Measurements from ENCODE around the gene RBM20. TPM values are rescaled to one million over a fixed set of nuclear protein-coding genes. Genes with fewer than 3 reads are reported as not detected.
"Not testable (repeated sequence)": the region's sequence is repeated elsewhere in the genome, so short reads cannot be mapped to it uniquely, and the experiment has no call there.

RBM20 gene
- polyA plus RNA-seq, 1 donor (not counting 4 experiments of a cell fraction or from before 2014, with no cell fraction given): 0.01 TPM

DNA sequence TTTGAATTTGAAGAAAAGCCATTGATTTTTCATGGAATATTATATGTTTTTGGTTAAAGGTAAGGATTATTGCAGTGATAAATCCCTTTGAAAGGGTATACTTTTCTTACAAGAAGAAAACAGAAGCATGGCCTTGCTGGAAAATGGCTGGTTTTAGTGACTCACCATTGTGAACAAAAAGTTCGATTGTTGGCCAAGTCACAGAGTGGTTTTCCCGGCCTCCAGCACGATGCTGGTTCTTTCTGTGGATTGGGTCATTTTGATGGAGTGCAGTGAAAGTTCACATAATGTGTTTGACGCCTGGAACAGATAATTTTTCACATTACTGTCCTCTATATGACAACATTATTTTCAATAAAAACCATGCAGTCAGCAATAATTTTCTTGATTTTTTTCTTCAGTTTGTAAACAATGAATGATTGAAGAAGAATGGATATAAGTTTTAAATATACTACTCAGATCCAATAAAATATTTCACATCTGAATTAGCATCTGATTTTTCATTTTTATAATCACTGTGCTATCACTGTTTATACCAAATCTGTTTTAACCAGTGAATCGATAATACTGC lies 60.9 kb downstream of the RBM20 start:
- H3K36me3 ChIP-seq (ENCODE audit: control insufficient read depth in 2 of 2, extremely low read depth in 1 of 2, insufficient read depth in 2 of 2, low read length in 2 of 2): no peaks in the 10 kb centered on the region
- H2AFZ ChIP-seq (ENCODE audit: control insufficient read depth, low read length): no peak overlapping the region
- DNase-seq (ENCODE audit: low read depth, low spot score) (no peak), FAIRE-seq (no peak)
- no peak overlapping the region for H3K9ac ChIP-seq (ENCODE audit: control insufficient read depth, extremely low read depth, insufficient read depth, low read length)
- no peaks in the 10 kb centered on the region for H3K27me3 ChIP-seq (ENCODE audit: control insufficient read depth, extremely low read depth, insufficient read depth, low read length)
- dilution Hi-C loops (cut with MboI; ENCODE audit: extremely low pct_ligation_motif_present, low sequenced_read_pairs): no loop called here
- no peaks in the 10 kb centered on the region for H4K20me1 ChIP-seq (ENCODE audit: control insufficient read depth, extremely low read depth, insufficient read depth, low read length)
- no peak overlapping the region for H3K4me2 ChIP-seq (ENCODE audit: control insufficient read depth, extremely low read depth, insufficient read depth, low read depth, low read length)
- H3K9me1 ChIP-seq (ENCODE audit: control insufficient read depth, extremely low read depth, insufficient read depth, low read length): no peaks in the 10 kb centered on the region
- no peak overlapping the region for H3K4me3 ChIP-seq (ENCODE audit: control insufficient read depth in 2 of 3, extremely low read depth in 1 of 3, insufficient read depth in 2 of 3, low read depth in 1 of 3, low read length in 3 of 3)
- H3K4me1 ChIP-seq (ENCODE audit: control insufficient read depth, extremely low read depth, insufficient read depth, low read length): no peaks in the 10 kb centered on the region
- no peaks in the 10 kb centered on the region for H3K79me2 ChIP-seq (ENCODE audit: control insufficient read depth, insufficient read depth, low read length)
- H3K27ac ChIP-seq (ENCODE audit: control insufficient read depth, insufficient read depth, low read length): no peak overlapping the region
- H3K9me3 ChIP-seq (ENCODE audit: control insufficient read depth, low read depth, low read length): no peaks in the 10 kb centered on the region
- no peak for TF ChIP-seq EZH2 (IDR thresholded peaks at IDR 0.05; ENCODE audit: low read length)
- TF ChIP-seq, protein P1, sequence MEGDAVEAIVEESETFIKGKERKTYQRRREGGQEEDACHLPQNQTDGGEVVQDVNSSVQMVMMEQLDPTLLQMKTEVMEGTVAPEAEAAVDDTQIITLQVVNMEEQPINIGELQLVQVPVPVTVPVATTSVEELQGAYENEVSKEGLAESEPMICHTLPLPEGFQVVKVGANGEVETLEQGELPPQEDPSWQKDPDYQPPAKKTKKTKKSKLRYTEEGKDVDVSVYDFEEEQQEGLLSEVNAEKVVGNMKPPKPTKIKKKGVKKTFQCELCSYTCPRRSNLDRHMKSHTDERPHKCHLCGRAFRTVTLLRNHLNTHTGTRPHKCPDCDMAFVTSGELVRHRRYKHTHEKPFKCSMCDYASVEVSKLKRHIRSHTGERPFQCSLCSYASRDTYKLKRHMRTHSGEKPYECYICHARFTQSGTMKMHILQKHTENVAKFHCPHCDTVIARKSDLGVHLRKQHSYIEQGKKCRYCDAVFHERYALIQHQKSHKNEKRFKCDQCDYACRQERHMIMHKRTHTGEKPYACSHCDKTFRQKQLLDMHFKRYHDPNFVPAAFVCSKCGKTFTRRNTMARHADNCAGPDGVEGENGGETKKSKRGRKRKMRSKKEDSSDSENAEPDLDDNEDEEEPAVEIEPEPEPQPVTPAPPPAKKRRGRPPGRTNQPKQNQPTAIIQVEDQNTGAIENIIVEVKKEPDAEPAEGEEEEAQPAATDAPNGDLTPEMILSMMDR (optimal IDR thresholded peaks at IDR 0.05 in 1 of 3, IDR thresholded peaks at IDR 0.05 in 1 of 3, conservative IDR thresholded peaks at IDR 0.05 in 1 of 3; ENCODE audit: extremely low read depth in 1 of 3, insufficient read depth in 2 of 3, low read length in 3 of 3): no peak

- H3K27ac ChIP-seq (ENCODE audit: control insufficient read depth, insufficient read depth, low read length); H3K36me3 ChIP-seq (ENCODE audit: control insufficient read depth in 2 of 2, extremely low read depth in 1 of 2, insufficient read depth in 2 of 2, low read length in 2 of 2); H2AFZ ChIP-seq (ENCODE audit: control insufficient read depth, low read length); H4K20me1 ChIP-seq (ENCODE audit: control insufficient read depth, extremely low read depth, insufficient read depth, low read length); H3K9me3 ChIP-seq (ENCODE audit: control insufficient read depth, low read depth, low read length); DNase-seq (ENCODE audit: low read depth, low spot score); H3K4me3 ChIP-seq (ENCODE audit: control insufficient read depth in 2 of 3, extremely low read depth in 1 of 3, insufficient read depth in 2 of 3, low read depth in 1 of 3, low read length in 3 of 3); H3K9me1 ChIP-seq (ENCODE audit: control insufficient read depth, extremely low read depth, insufficient read depth, low read length); H3K4me1 ChIP-seq (ENCODE audit: control insufficient read depth, extremely low read depth, insufficient read depth, low read length); dilution Hi-C loops (cut with MboI; ENCODE audit: extremely low pct_ligation_motif_present, low sequenced_read_pairs); H3K79me2 ChIP-seq (ENCODE audit: control insufficient read depth, insufficient read depth, low read length); H3K27me3 ChIP-seq (ENCODE audit: control insufficient read depth, extremely low read depth, insufficient read depth, low read length); H3K4me2 ChIP-seq (ENCODE audit: control insufficient read depth, extremely low read depth, insufficient read depth, low read depth, low read length); FAIRE-seq; H3K9ac ChIP-seq (ENCODE audit: control insufficient read depth, extremely low read depth, insufficient read depth, low read length): not testable (repeated sequence)
These were observed 61.5 kb downstream of the RBM20 start for GRCh38 chr10:110705596-110705995.

DNA sequence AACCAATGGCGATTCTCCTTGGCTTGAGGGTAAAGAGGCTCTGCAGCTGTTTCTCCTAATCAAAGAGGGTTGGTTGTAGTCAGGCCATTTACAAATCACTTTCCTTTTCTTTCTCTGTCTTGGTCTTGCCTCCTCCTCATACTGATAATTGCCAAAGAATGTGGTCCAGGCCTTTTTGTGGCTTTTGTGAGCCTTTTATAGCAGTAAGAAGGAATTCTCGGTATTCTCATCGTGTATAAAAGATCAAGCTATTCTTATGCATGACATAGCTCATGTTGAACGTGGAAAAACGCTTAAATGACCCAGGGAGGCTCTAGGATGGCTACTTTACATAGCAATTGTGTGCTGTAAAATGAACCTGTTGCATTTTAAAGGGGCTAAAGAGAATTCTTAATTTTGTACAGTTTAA lies 62.6 kb downstream of the RBM20 start:
- dilution Hi-C loops (cut with MboI; ENCODE audit: extremely low pct_ligation_motif_present, low sequenced_read_pairs): no loop called here
- H3K4me2 ChIP-seq (ENCODE audit: control insufficient read depth, extremely low read depth, insufficient read depth, low read depth, low read length): no peak overlapping the region
- H3K4me3 ChIP-seq (ENCODE audit: control insufficient read depth in 2 of 3, extremely low read depth in 1 of 3, insufficient read depth in 2 of 3, low read depth in 1 of 3, low read length in 3 of 3): no peak overlapping the region
- no peaks in the 10 kb centered on the region for H3K36me3 ChIP-seq (ENCODE audit: control insufficient read depth in 2 of 2, extremely low read depth in 1 of 2, insufficient read depth in 2 of 2, low read length in 2 of 2)
- no peaks in the 10 kb centered on the region for H3K79me2 ChIP-seq (ENCODE audit: control insufficient read depth, insufficient read depth, low read length)
- DNase-seq (ENCODE audit: low read depth, low spot score) (no peak), FAIRE-seq (peak; percentile 61)
- H3K4me1 ChIP-seq (ENCODE audit: control insufficient read depth, extremely low read depth, insufficient read depth, low read length): no peaks in the 10 kb centered on the region
- H3K27me3 ChIP-seq (ENCODE audit: control insufficient read depth, extremely low read depth, insufficient read depth, low read length): no peaks in the 10 kb centered on the region
- H3K9me1 ChIP-seq (ENCODE audit: control insufficient read depth, extremely low read depth, insufficient read depth, low read length): no peaks in the 10 kb centered on the region
- H4K20me1 ChIP-seq (ENCODE audit: control insufficient read depth, extremely low read depth, insufficient read depth, low read length): no peaks in the 10 kb centered on the region
- H3K9me3 ChIP-seq (ENCODE audit: control insufficient read depth, low read depth, low read length): no peaks in the 10 kb centered on the region
- H3K9ac ChIP-seq (ENCODE audit: control insufficient read depth, extremely low read depth, insufficient read depth, low read length): no peak overlapping the region
- H3K27ac ChIP-seq (ENCODE audit: control insufficient read depth, insufficient read depth, low read length): no peak overlapping the region
- no peak overlapping the region for H2AFZ ChIP-seq (ENCODE audit: control insufficient read depth, low read length)
- TF ChIP-seq EZH2 (IDR thresholded peaks at IDR 0.05; ENCODE audit: low read length): no peak
- TF ChIP-seq, protein P1 (optimal IDR thresholded peaks at IDR 0.05 in 1 of 3, IDR thresholded peaks at IDR 0.05 in 1 of 3, conservative IDR thresholded peaks at IDR 0.05 in 1 of 3; ENCODE audit: extremely low read depth in 1 of 3, insufficient read depth in 2 of 3, low read length in 3 of 3): no peak

Data from keratinocyte (primary cell).